DLD1 (cell line): Measurements from ENCODE around the gene GBP3.
"Not testable (repeated sequence)": the region's sequence is repeated elsewhere in the genome, so short reads cannot be mapped to it uniquely, and the experiment has no call there.

Experiments
- in situ Hi-C: cut with HindIII; loops from 2 replicates; pipeline ENCODE4 v1.10.0; 2017; ENCODE audit warnings: low sequenced_read_pairs

The GBP3 gene

DNA sequence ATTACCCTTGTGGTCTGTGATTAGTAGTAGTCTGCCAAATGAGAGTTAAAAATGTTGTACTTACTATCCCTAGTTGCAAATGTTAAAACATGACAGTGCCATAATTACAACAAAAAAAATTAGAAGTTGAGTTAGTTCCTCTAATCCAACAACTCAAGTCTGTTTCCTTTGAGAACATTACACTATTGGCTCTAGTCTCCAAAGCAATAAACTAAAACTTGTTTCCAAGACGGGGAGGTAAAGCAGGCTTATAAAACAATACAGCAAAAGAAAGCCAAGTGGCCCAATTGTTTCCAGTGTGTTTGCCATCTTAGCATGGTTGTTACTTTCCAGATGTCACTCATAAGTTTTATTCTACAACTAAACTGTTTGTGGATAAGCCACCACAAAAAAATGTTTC is 41.8 kb downstream of the GBP3 start:
- in situ Hi-C loops, result no loop called here

DNA sequence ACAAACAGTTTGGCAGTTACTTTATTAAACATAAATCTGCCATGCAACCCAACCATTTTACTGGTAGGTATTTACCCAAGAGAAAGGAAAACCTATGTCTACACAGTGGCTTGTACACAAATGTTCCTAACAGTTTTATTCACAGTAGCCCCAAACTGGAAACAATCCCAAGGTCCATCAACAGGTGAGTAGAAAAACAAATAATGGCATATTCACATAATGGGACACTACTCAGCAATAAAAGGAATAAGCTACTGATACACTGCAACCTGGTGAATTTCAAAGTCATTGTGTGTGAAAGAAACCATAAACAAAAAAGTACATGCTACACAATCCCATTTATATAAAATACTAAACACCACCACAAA is 42.9 kb downstream of the GBP3 start:
- in situ Hi-C loops, result no loop called here

DNA sequence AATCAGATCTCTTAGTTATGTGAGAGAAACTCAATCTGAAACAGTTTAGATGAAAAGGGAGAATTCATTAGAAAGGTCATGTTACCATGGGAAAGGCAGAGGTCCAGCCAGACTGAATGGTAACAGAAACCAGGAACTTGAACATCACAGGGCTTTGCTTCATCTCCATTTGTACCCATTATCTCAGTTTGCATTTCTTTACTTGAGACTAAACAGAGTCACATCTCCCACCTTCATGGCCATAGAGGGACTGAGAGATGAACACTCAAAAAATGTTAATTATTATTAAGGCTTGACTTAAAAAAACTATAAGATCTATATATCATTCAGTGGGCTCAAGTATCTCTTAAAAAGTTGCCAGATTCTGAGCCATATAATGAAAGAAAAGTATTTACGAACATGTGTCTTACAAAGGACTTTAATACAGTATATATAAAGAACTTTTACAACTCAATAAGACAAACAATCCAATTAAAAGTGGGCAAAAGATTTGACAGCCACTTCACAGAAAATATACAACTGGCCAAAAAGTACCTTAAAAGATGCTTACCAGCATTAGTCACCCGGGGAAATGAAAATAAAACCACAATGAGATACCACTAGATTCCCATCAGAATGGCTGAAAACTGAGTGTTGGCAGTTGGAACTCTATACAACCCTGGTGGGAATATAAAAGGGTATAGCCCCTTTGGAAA is 43.5 kb downstream of the GBP3 start:
- in situ Hi-C loops, result no loop called here

DNA sequence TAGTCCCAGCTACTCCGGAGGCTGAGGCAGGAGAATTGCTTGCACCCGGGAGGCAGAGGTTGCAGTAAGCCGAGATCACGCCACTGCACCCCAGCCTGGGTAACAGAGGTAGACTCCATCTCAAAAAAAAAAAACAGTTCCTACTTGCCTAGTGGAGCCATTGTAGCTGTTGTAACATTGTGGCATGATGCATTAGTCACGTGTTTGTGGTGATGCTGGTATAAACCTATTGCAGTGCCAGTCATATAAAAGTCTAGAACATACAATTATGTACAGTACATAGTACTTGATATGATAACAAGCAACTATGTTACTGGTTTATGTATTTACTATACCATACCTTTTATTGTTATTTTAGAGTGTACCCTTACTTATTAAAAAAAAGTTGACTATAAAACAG is 46.4 kb downstream of the GBP3 start:
- in situ Hi-C loops, result no loop called here

DNA sequence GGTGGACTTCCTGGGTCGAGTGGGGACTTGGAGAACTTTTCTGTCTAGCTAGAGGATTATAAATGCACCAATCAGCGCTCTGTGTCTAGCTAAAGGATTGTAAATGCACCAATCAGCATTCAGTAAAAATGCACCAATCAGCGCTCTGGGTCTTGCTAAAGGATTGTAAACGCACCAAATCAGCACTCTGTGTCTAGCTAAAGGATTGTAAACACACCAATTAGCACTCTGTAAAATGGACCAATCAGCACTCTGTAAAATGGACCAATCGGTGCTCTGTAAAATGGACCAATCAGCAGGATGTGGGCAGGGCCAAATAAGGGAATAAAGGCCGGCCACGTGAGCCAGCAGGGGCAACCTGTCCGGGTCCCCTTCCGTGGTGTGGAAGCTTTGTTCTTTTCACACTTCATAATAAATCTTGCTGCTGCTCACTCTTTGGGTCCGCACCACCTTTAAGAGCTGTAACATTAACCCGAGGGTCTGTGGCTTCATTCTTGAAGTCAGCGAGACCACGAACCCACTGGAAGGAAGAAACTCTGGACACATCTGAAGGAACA is 48.0 kb downstream of the GBP3 start:
- in situ Hi-C loops, result not testable (repeated sequence)

DNA sequence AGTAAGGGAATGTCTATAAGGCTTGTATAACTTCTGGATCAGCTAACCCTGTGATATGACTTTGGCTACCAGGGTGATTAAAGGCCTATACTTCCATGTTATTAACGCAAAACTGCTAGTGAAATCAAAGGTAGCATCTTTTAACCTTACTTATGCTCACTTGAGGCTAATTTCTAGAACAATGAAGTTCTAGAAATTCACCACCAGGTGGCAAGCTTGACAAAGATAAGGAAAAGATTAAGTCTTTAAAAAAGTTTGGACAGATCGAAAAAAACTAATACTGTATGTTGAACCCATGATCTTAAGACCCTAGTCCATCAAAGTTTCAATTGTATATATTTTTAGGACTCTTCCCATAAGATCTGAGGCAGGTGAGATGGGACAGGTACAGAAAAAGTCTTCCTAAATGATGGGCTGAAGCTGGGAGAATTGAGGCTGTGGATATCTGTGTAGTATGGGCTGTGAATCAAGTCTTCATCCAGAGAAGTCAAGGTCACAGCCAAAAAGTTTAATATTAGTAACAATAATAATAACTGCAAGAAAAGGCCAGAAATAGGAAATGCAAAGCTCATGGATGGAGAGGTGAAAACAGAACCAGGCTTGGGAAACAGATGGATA is 49.0 kb downstream of the GBP3 start:
- in situ Hi-C loops, result no loop called here

DNA sequence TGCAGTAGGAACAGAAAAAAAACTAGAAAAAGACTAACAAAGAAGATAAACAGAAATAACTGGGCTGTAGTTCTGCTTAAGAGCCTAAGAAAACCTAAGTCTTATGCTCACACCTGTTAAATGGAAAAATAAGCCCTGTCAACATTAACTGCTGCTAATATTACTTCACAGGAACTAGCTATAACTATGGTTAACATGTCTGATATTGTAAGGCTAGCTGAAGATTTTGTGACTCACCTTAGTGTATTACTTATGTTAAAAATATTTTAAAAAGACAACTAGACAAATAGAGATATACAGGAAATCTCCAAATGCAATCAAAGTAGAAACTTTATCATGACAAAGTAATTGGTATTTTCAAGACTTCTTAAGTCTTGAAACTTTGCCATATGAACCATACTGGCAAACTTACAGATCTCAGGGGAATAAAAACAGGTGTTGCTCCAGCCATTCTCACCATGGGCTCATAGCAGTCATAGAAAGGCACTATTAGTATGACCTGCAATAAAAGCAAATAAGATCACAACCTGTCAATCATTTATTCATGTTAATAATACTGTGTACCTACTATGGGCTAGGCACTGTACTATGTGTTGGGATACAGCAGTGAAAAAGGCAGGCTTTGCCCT is 60.9 kb downstream of the GBP3 start:
- in situ Hi-C loops, result no loop called here

DNA sequence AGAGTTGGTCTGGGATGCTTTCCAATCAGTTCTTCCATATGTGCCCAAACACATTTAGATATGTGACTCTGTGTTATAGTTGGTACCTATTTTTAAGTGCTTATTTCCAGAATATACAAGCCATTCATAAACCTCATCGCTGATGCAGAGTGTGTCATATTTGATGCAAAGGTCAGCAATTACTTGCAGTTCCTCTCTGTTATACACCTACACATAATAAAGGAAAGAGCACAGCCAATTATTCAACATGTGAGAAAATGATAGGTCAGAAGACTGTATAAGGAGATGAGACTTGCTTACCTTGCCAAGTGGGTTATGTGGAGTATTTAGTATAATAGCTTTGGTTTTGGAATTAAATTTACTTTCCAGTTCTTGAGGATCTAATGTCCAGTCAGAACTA is 61.6 kb downstream of the GBP3 start:
- in situ Hi-C loops, result no loop called here
